Measurements from ENCODE around the gene OTOA.
"Not testable (repeated sequence)": the region's sequence is repeated elsewhere in the genome, so short reads cannot be mapped to it uniquely, and the experiment has no call there.

OTOA gene

GRCh38 chr16:21663889-21664647, at the start of gene OTOA:
Gene OTOA (plus strand): TSS chr16:21663968. CDS start chr16:21678515, 14,547 bp downstream.
- DNase-seq (ENCODE audit: low read depth), result no peak

GRCh38 chr16:21614896-21615295, 48.9 kb upstream of the OTOA start:
- no peak for DNase-seq (ENCODE audit: low read depth)

GRCh38 chr16:21617607-21618006, 46.2 kb upstream of the OTOA start:
- DNase-seq (ENCODE audit: low read depth), result no peak

- DNase-seq (ENCODE audit: low read depth), result no peak
Observed at GRCh38 chr16:21618281-21618680, 45.5 kb upstream of the OTOA start.

GRCh38 chr16:21619765-21620425, 43.9 kb upstream of the OTOA start:
- DNase-seq (ENCODE audit: low read depth), result no peak

- DNase-seq (ENCODE audit: low read depth), result no peak
Observed at GRCh38 chr16:21620592-21620991, 43.2 kb upstream of the OTOA start.

GRCh38 chr16:21622545-21622944, 41.2 kb upstream of the OTOA start:
- DNase-seq (ENCODE audit: low read depth), result no peak

GRCh38 chr16:21625026-21625425, 38.7 kb upstream of the OTOA start:
- DNase-seq (ENCODE audit: low read depth), result no peak

GRCh38 chr16:21626659-21627277, 37.0 kb upstream of the OTOA start:
- peak; percentile 95 for DNase-seq (ENCODE audit: low read depth)

GRCh38 chr16:21628121-21628726, 35.5 kb upstream of the OTOA start:
- DNase-seq (ENCODE audit: low read depth), result no peak

GRCh38 chr16:21628772-21629171, 35.0 kb upstream of the OTOA start:
- peak; percentile 73 for DNase-seq (ENCODE audit: low read depth)

GRCh38 chr16:21629616-21630539, 33.9 kb upstream of the OTOA start:
- not testable (repeated sequence) for DNase-seq (ENCODE audit: low read depth)

- not testable (repeated sequence) for DNase-seq (ENCODE audit: low read depth)
Observed at GRCh38 chr16:21630866-21631265, 32.9 kb upstream of the OTOA start.

GRCh38 chr16:21631376-21631775, 32.4 kb upstream of the OTOA start:
- DNase-seq (ENCODE audit: low read depth), result not testable (repeated sequence)

- DNase-seq (ENCODE audit: low read depth), result not testable (repeated sequence)
Observed at GRCh38 chr16:21631951-21632575, 31.7 kb upstream of the OTOA start.

- no peak for DNase-seq (ENCODE audit: low read depth)
Observed at GRCh38 chr16:21634216-21634615, 29.6 kb upstream of the OTOA start.

- not testable (repeated sequence) for DNase-seq (ENCODE audit: low read depth)
Observed at GRCh38 chr16:21635694-21636093, 28.1 kb upstream of the OTOA start.

- DNase-seq (ENCODE audit: low read depth), result no peak
Observed at GRCh38 chr16:21637032-21637968, 26.5 kb upstream of the OTOA start.

GRCh38 chr16:21638573-21638975, 25.2 kb upstream of the OTOA start:
- peak; percentile 88 for DNase-seq (ENCODE audit: low read depth)

- no peak for DNase-seq (ENCODE audit: low read depth)
Observed at GRCh38 chr16:21639493-21639892, 24.3 kb upstream of the OTOA start.
